PC-9 (cell line): ENCODE measurements around the gene RSAD1.

ENCODE experiments used
- EZH2 ChIP-seq: fragments of 200-600 bp; sonication (generic); IDR thresholded peaks from 2 replicates; pipeline ENCODE4 v1.8.0; 2017; ENCODE audit warnings: antibody characterized with exemption, low read depth
- TF ChIP-seq, protein P1 (sequence below): fragments of 200-600 bp; sonication (generic); conservative IDR thresholded peaks from 2 replicates; pipeline ENCODE4 v1.6.1; 2017; ENCODE audit warnings: mixed run types, antibody characterized with exemption, mild to moderate bottlenecking, moderate library complexity

DNA sequence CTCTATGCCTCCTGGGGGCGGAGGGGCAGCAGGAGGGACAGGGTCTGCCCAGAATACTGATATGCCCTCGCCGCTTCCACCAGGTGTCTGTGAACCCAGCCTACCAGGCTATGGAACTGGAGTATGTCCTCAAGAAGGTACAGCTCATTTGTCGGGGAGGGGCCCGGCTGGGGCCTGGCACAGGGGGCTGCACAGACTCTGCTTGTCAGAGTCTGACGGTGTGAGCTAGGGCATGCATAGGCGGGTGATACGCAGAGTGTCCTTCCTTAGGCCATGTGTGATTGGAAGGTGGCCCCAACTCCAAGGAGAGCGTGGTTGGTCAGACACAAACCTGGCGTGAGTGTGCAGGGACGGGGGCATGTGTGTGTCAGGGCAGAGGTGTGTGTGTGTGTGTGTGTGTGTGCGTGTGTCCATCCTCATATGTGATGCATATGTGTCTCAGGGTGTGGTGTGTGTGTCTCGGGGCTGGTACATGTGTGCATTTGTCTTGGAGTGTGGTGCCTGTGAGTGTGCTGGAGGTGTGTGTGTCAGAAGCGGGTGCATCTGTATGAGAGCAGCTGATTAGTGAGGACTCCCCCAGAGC lies 17.0 kb upstream of the RSAD1 start:
- TF ChIP-seq, protein P1, sequence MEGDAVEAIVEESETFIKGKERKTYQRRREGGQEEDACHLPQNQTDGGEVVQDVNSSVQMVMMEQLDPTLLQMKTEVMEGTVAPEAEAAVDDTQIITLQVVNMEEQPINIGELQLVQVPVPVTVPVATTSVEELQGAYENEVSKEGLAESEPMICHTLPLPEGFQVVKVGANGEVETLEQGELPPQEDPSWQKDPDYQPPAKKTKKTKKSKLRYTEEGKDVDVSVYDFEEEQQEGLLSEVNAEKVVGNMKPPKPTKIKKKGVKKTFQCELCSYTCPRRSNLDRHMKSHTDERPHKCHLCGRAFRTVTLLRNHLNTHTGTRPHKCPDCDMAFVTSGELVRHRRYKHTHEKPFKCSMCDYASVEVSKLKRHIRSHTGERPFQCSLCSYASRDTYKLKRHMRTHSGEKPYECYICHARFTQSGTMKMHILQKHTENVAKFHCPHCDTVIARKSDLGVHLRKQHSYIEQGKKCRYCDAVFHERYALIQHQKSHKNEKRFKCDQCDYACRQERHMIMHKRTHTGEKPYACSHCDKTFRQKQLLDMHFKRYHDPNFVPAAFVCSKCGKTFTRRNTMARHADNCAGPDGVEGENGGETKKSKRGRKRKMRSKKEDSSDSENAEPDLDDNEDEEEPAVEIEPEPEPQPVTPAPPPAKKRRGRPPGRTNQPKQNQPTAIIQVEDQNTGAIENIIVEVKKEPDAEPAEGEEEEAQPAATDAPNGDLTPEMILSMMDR = no peak
- no peak for TF ChIP-seq EZH2
